Head of caudate nucleus (tissue), 42 donors: Measurements from ENCODE around the gene MCM10.
"Not testable (repeated sequence)": the region's sequence is repeated elsewhere in the genome, so short reads cannot be mapped to it uniquely, and the experiment has no call there.

ENCODE experiments used
- DNase-seq, 42 donors: peaks; one replicate each; pipeline versions ENCODE4 v3.0.0 to v3.0.0-alpha.2; 2020 to 2021; ENCODE audit warnings: mixed read lengths in 7 of 42
- intact Hi-C: fragments of 100-400 bp; cut with DNase I; formaldehyde crosslinking; loops from one replicate; pipeline ENCODE4 v1.15.0; 2022

Gene MCM10

GRCh38 chr10:13160934-13161856, at the start of gene MCM10:
Gene MCM10, plus strand, starts transcription at chr10:13161558. Its CDS starts 2,645 bp downstream, at chr10:13164203.
- intact Hi-C loops, result loop anchor here (5.0 kb wide), 1 partner anchor 141 kb away; the partner anchor contains the start of gene PHYH
- peak; percentile 97 to 100 (median 99) for DNase-seq

- DNase-seq, result no peak
These were observed 47.8 kb upstream of the MCM10 start for GRCh38 chr10:13113544-13113943.

GRCh38 chr10:13115832-13116803, 45.2 kb upstream of the MCM10 start:
- intact Hi-C loops, result no loop called here
- no peak for DNase-seq

More at GRCh38 chr10:13113544-13113943, 47.8 kb upstream of the MCM10 start:
- intact Hi-C loops, result no loop called here

- intact Hi-C loops, result no loop called here
- DNase-seq, result no peak
These were observed 43.2 kb upstream of the MCM10 start for GRCh38 chr10:13117841-13118783.

- intact Hi-C loops, result no loop called here
- DNase-seq, result no peak
These were observed 42.5 kb upstream of the MCM10 start for GRCh38 chr10:13118784-13119410.

- no peak for DNase-seq
- intact Hi-C loops, result no loop called here
These were observed 40.4 kb upstream of the MCM10 start for GRCh38 chr10:13120786-13121499.

GRCh38 chr10:13121500-13121854, 39.9 kb upstream of the MCM10 start:
- no peak for DNase-seq
- intact Hi-C loops, result no loop called here

- intact Hi-C loops, result no loop called here
- no peak for DNase-seq
These were observed 24.7 kb upstream of the MCM10 start for GRCh38 chr10:13136651-13137050.

GRCh38 chr10:13139150-13139549, 22.2 kb upstream of the MCM10 start:
- DNase-seq, result no peak
- intact Hi-C loops, result no loop called here

GRCh38 chr10:13139676-13140075, 21.7 kb upstream of the MCM10 start:
- DNase-seq, result no peak
- intact Hi-C loops, result no loop called here

- intact Hi-C loops, result no loop called here
- DNase-seq, result no peak
These were observed 20.6 kb upstream of the MCM10 start for GRCh38 chr10:13140627-13141190.

- DNase-seq, result no peak
- intact Hi-C loops, result no loop called here
These were observed 17.6 kb upstream of the MCM10 start for GRCh38 chr10:13143766-13144165.

- intact Hi-C loops, result no loop called here
These were observed 16.5 kb upstream of the MCM10 start for GRCh38 chr10:13144814-13145213.

GRCh38 chr10:13146379-13146778, 15.0 kb upstream of the MCM10 start:
- intact Hi-C loops, result no loop called here
- no peak for DNase-seq

More at GRCh38 chr10:13144814-13145213, 16.5 kb upstream of the MCM10 start:
- no peak for DNase-seq

GRCh38 chr10:13147161-13147560, 14.2 kb upstream of the MCM10 start:
- no peak for DNase-seq

GRCh38 chr10:13152296-13152695, 9.1 kb upstream of the MCM10 start:
- intact Hi-C loops, result no loop called here
- no peak for DNase-seq

More at GRCh38 chr10:13147161-13147560, 14.2 kb upstream of the MCM10 start:
- intact Hi-C loops, result no loop called here

GRCh38 chr10:13155860-13156259, 5.5 kb upstream of the MCM10 start:
- DNase-seq, intact Hi-C loops: not testable (repeated sequence)
